HL-60 (cell line): ENCODE measurements around the gene COPZ1.

Experiments
- DNase-seq, 2 experiments: peaks; one replicate each; pipeline ENCODE4 v3.0.0-alpha.2; 2010 to 2020; ENCODE audit warnings: low read depth in 1 of 2, low spot score in 1 of 2
- H3K27ac ChIP-seq: fragments of 250-450 bp; sonication (Bioruptor Pico); replicated peaks from 2 replicates; pipeline ENCODE4 v1.5.1; 2020; ENCODE audit warnings: mild to moderate bottlenecking, moderate library complexity
- H3K27me3 ChIP-seq: fragments of 250-450 bp; sonication (Bioruptor Pico); 2 replicates; pipeline ENCODE4 v1.5.1; 2021; ENCODE audit warnings: mild to moderate bottlenecking, moderate library complexity; ENCODE audit not compliant: insufficient read depth, poor library complexity, severe bottlenecking
- H3K4me3 ChIP-seq: replicated peaks from 2 replicates; pipeline ENCODE4 v1.5.1; 2011; ENCODE audit warnings: mild to moderate bottlenecking, control low read depth, low read length; ENCODE audit not compliant: insufficient read depth
- CTCF ChIP-seq: IDR thresholded peaks from one replicate; pipeline ENCODE4 v1.5.1; 2011; ENCODE audit warnings: low read length, control low read depth, inconsistent platforms; ENCODE audit not compliant: insufficient read depth
- GABPA ChIP-seq: IDR thresholded peaks from 2 replicates; pipeline ENCODE4 v1.6.1; 2012; ENCODE audit warnings: low read depth
- POLR2AphosphoS5 ChIP-seq: IDR thresholded peaks from 2 replicates; pipeline ENCODE4 v1.6.1; 2012; ENCODE audit warnings: low read depth
- REST ChIP-seq: IDR thresholded peaks from 2 replicates; pipeline ENCODE4 v1.6.1; 2012; ENCODE audit warnings: low read depth; ENCODE audit not compliant: insufficient replicate concordance
- SPI1 ChIP-seq: IDR thresholded peaks from 2 replicates; pipeline ENCODE4 v1.6.1; 2012; ENCODE audit warnings: low read depth, mild to moderate bottlenecking, borderline replicate concordance

Gene COPZ1

GRCh38 chr12:54341378-54342300, 16.7 kb downstream of the COPZ1 start:
- Histone ChIP-seq H3K4me3 (no peak overlapping the region), H3K27ac (no peak overlapping the region), H3K27me3 (no peaks in the 10 kb centered on the region)
- DNase-seq: no peak
- TF ChIP-seq REST (no peak), CTCF (no peak), POLR2AphosphoS5 (no peak), GABPA (no peak)

- no peak overlapping the region for H3K4me3 ChIP-seq
- H3K27ac ChIP-seq: no peak overlapping the region
- no peak for DNase-seq
- TF ChIP-seq POLR2AphosphoS5 (no peak), REST (no peak), SPI1 (no peak), GABPA (no peak), CTCF (no peak)
- H3K27me3 ChIP-seq: no peaks in the 10 kb centered on the region
Measured at GRCh38 chr12:54349036-54349435, 24.1 kb downstream of the COPZ1 start.

GRCh38 chr12:54349679-54350078, 24.7 kb downstream of the COPZ1 start:
- no peak for DNase-seq
- TF ChIP-seq CTCF (no peak), GABPA (no peak), REST (no peak), SPI1 (no peak), POLR2AphosphoS5 (no peak)
- Histone ChIP-seq H3K4me3 (no peak overlapping the region), H3K27me3 (no peaks in the 10 kb centered on the region), H3K27ac (no peak overlapping the region)
